Astrocyte (in vitro differentiated cells and primary cell): Measurements from ENCODE around the gene VRK1. TPM values are rescaled to one million over a fixed set of nuclear protein-coding genes. Genes with fewer than 3 reads are reported as not detected.

Experiments
- DNase-seq: peaks from one replicate; pipeline ENCODE4 v3.0.0-alpha.2; 2010; ENCODE audit warnings: low read depth
- FAIRE-seq: peaks from 2 replicates; lab custom pipeline; 2011; peaks lifted over from hg19 to GRCh38; lab: Jason Lieb, UNC
- H2AFZ ChIP-seq: 2 replicates; pipeline ENCODE4 v1.6.0; 2012; ENCODE audit warnings: low read depth, low read length, inconsistent platforms
- H3K27ac ChIP-seq: 2 replicates; pipeline ENCODE4 v1.5.1; 2011; ENCODE audit warnings: low read depth, low read length, inconsistent platforms
- H3K27me3 ChIP-seq: 2 replicates; pipeline ENCODE4 v1.6.0; 2011; ENCODE audit warnings: low read length, inconsistent platforms; ENCODE audit not compliant: insufficient read depth
- H3K36me3 ChIP-seq: 2 replicates; pipeline ENCODE4 v1.5.1; 2011; ENCODE audit warnings: low read length, inconsistent platforms; ENCODE audit not compliant: insufficient read depth
- H3K4me1 ChIP-seq: 2 replicates; pipeline ENCODE4 v1.5.1; 2011; ENCODE audit warnings: low read length, inconsistent platforms; ENCODE audit not compliant: insufficient read depth
- H3K4me2 ChIP-seq: 2 replicates; pipeline ENCODE4 v1.6.0; 2012; ENCODE audit warnings: low read length, inconsistent platforms
- H3K4me3 ChIP-seq: 2 replicates; pipeline ENCODE4 v1.5.1; 2011; ENCODE audit warnings: low read depth, mild to moderate bottlenecking, low read length, inconsistent platforms; ENCODE audit not compliant: insufficient read depth
- H3K79me2 ChIP-seq: 2 replicates; pipeline ENCODE4 v1.6.0; 2012; ENCODE audit warnings: mild to moderate bottlenecking, low read length, inconsistent platforms; ENCODE audit not compliant: insufficient read depth
- H3K9ac ChIP-seq: 2 replicates; pipeline ENCODE4 v1.6.0; 2012; ENCODE audit warnings: mild to moderate bottlenecking, low read length, inconsistent platforms
- H3K9me3 ChIP-seq: 2 replicates; pipeline ENCODE4 v1.5.1; 2012; ENCODE audit warnings: low read depth, mild to moderate bottlenecking, low read length, inconsistent platforms; ENCODE audit not compliant: insufficient read depth
- H4K20me1 ChIP-seq: 2 replicates; pipeline ENCODE4 v1.6.0; 2012; ENCODE audit warnings: low read length, inconsistent platforms; ENCODE audit not compliant: insufficient read depth
- H3K27ac Mint-ChIP-seq: one replicate; pipeline ENCODE4 v1.8.0; 2021; ENCODE audit warnings: mild to moderate bottlenecking, mixed read lengths; ENCODE audit not compliant: unreplicated experiment
- H3K27me3 Mint-ChIP-seq: one replicate; pipeline ENCODE4 v1.8.0; 2021; ENCODE audit warnings: low read depth, mixed read lengths; ENCODE audit not compliant: unreplicated experiment
- H3K36me3 Mint-ChIP-seq: one replicate; pipeline ENCODE4 v1.8.0; 2021; ENCODE audit warnings: low read depth, mixed read lengths; ENCODE audit not compliant: unreplicated experiment
- H3K4me1 Mint-ChIP-seq: one replicate; pipeline ENCODE4 v1.8.0; 2021; ENCODE audit warnings: low read depth, mixed read lengths; ENCODE audit not compliant: unreplicated experiment
- H3K4me3 Mint-ChIP-seq: one replicate; pipeline ENCODE4 v1.8.0; 2021; ENCODE audit warnings: mild to moderate bottlenecking, moderate library complexity, mixed read lengths; ENCODE audit not compliant: unreplicated experiment
- H3K9me3 Mint-ChIP-seq: one replicate; pipeline ENCODE4 v1.8.0; 2021; ENCODE audit warnings: mild to moderate bottlenecking, mixed read lengths; ENCODE audit not compliant: unreplicated experiment
- CTCF ChIP-seq: IDR thresholded peaks from 2 replicates; pipeline ENCODE4 v1.5.1; 2011; ENCODE audit warnings: low read depth, mild to moderate bottlenecking, inconsistent platforms, low read length, moderate library complexity; ENCODE audit not compliant: insufficient read depth
- EZH2 ChIP-seq: IDR thresholded peaks from 2 replicates; pipeline ENCODE4 v1.6.1; 2012; ENCODE audit warnings: mild to moderate bottlenecking, low read length, inconsistent platforms; ENCODE audit not compliant: insufficient read depth
- total RNA-seq: library from RNA; stranded (reverse); gene quantifications from 2 replicates; pipeline ENCODE4 v1.2.1, GENCODE V29; 2021

Gene VRK1
- total RNA-seq, 1 donor from 2014 or later: 11.6 TPM

GRCh38 chr14:96829791-96830190 is 32.6 kb downstream of the VRK1 start:
- Histone ChIP-seq H3K79me2 (peaks cover 66% of the 10 kb centered on the region), H4K20me1 (peaks cover 4% of the 10 kb centered on the region), H3K4me3 (no peak overlapping the region), H3K9me3 (no peaks in the 10 kb centered on the region), H3K36me3 (no peaks in the 10 kb centered on the region), H3K4me2 (no peak overlapping the region), H2AFZ (no peak overlapping the region), H3K27ac (no peak overlapping the region), H3K27me3 (no peaks in the 10 kb centered on the region), H3K9ac (no peak overlapping the region), H3K4me1 (no peaks in the 10 kb centered on the region)
- FAIRE-seq: no peak
- no peak for TF ChIP-seq EZH2
- no peak for TF ChIP-seq CTCF
- no peaks in the 10 kb centered on the region for H3K36me3 Mint-ChIP-seq
- no peak overlapping the region for H3K27ac Mint-ChIP-seq
- peaks cover 5% of the 10 kb centered on the region for H3K4me1 Mint-ChIP-seq
- no peak for DNase-seq
- no peaks in the 10 kb centered on the region for H3K9me3 Mint-ChIP-seq
- H3K4me3 Mint-ChIP-seq: no peak overlapping the region
- no peaks in the 10 kb centered on the region for H3K27me3 Mint-ChIP-seq

GRCh38 chr14:96830946-96831345 is 33.8 kb downstream of the VRK1 start:
- Mint-ChIP-seq H3K4me1 (peaks cover 5% of the 10 kb centered on the region), H3K27ac (no peak overlapping the region), H3K4me3 (no peak overlapping the region), H3K36me3 (no peaks in the 10 kb centered on the region), H3K27me3 (no peaks in the 10 kb centered on the region), H3K9me3 (no peaks in the 10 kb centered on the region)
- Histone ChIP-seq H3K79me2 (peaks cover 59% of the 10 kb centered on the region), H3K27ac (no peak overlapping the region), H3K4me3 (no peak overlapping the region), H3K27me3 (no peaks in the 10 kb centered on the region), H3K4me1 (no peaks in the 10 kb centered on the region), H2AFZ (no peak overlapping the region), H3K36me3 (no peaks in the 10 kb centered on the region), H3K9ac (no peak overlapping the region), H3K4me2 (no peak overlapping the region), H3K9me3 (no peaks in the 10 kb centered on the region), H4K20me1 (no peaks in the 10 kb centered on the region)
- FAIRE-seq (no peak), DNase-seq (no peak)
- TF ChIP-seq EZH2: no peak
- TF ChIP-seq CTCF: no peak

- no peak overlapping the region for H3K27ac Mint-ChIP-seq
- H3K4me3 ChIP-seq: no peak overlapping the region
- no peak for FAIRE-seq
- H3K4me1 Mint-ChIP-seq: peaks cover 1% of the 10 kb centered on the region
- H3K4me2 ChIP-seq: no peak overlapping the region
- H3K9me3 Mint-ChIP-seq: no peaks in the 10 kb centered on the region
- no peaks in the 10 kb centered on the region for H3K36me3 ChIP-seq
- no peak overlapping the region for H2AFZ ChIP-seq
- no peak for DNase-seq
- H3K27ac ChIP-seq: no peak overlapping the region
- H3K36me3 Mint-ChIP-seq: peaks cover 2% of the 10 kb centered on the region
- H3K27me3 ChIP-seq: no peaks in the 10 kb centered on the region
- no peak overlapping the region for H3K4me3 Mint-ChIP-seq
- TF ChIP-seq EZH2: no peak
- H3K9me3 ChIP-seq: no peaks in the 10 kb centered on the region
- no peaks in the 10 kb centered on the region for H3K4me1 ChIP-seq
- no peaks in the 10 kb centered on the region for H3K27me3 Mint-ChIP-seq
- no peak overlapping the region for H3K9ac ChIP-seq
- no peaks in the 10 kb centered on the region for H4K20me1 ChIP-seq
- peaks cover 48% of the 10 kb centered on the region for H3K79me2 ChIP-seq
Measured at GRCh38 chr14:96832351-96832750, 35.2 kb downstream of the VRK1 start.
